GM18519 (cell line): ENCODE results near the gene FBXO28.
"Not testable (repeated sequence)": the region's sequence is repeated elsewhere in the genome, so short reads cannot be mapped to it uniquely, and the experiment has no call there.

ENCODE experiments used
- ATAC-seq: cut with Tn5 transposase; IDR thresholded peaks from one replicate; pipeline ENCODE4 v1.9.1; 2021; ENCODE audit warnings: mild to moderate bottlenecking, moderate library complexity; ENCODE audit not compliant: unreplicated experiment, low FRiP score

Gene FBXO28

GRCh38 chr1:224182866-224183590, 69.1 kb downstream of the FBXO28 start, which contains the start of gene DEGS1:
TSS of gene DEGS1 (plus strand) at chr1:224183240. CDS start at chr1:224183337, 97 bp downstream.
- ATAC-seq = peak; percentile 35

GRCh38 chr1:224183591-224184312, 69.8 kb downstream of the FBXO28 start:
- ATAC-seq = peak; percentile 36

GRCh38 chr1:224185208-224185607, 71.3 kb downstream of the FBXO28 start:
- no peak for ATAC-seq

- ATAC-seq = no peak
Measured at GRCh38 chr1:224188286-224188685, 74.4 kb downstream of the FBXO28 start.

- ATAC-seq = no peak
Measured at GRCh38 chr1:224189561-224189960, 75.7 kb downstream of the FBXO28 start.

- peak; percentile 56 for ATAC-seq
Measured at GRCh38 chr1:224192082-224192788, 78.3 kb downstream of the FBXO28 start.

GRCh38 chr1:224193319-224193966, 79.5 kb downstream of the FBXO28 start:
- ATAC-seq = no peak

- no peak for ATAC-seq
Measured at GRCh38 chr1:224196813-224197600, 83.1 kb downstream of the FBXO28 start.

- no peak for ATAC-seq
Measured at GRCh38 chr1:224198572-224198971, 84.7 kb downstream of the FBXO28 start.

GRCh38 chr1:224199679-224200078, 85.8 kb downstream of the FBXO28 start:
- ATAC-seq = no peak

- no peak for ATAC-seq
Measured at GRCh38 chr1:224201383-224201782, 87.5 kb downstream of the FBXO28 start.

- no peak for ATAC-seq
Measured at GRCh38 chr1:224201853-224202252, 87.9 kb downstream of the FBXO28 start.

- no peak for ATAC-seq
Measured at GRCh38 chr1:224203243-224204016, 89.5 kb downstream of the FBXO28 start.

- no peak for ATAC-seq
Measured at GRCh38 chr1:224205438-224205840, 91.5 kb downstream of the FBXO28 start.

GRCh38 chr1:224205931-224206538, 92.1 kb downstream of the FBXO28 start:
- not testable (repeated sequence) for ATAC-seq

GRCh38 chr1:224211206-224211962, 97.5 kb downstream of the FBXO28 start:
- no peak for ATAC-seq
